GM20000 (cell line): ENCODE results near the gene ZNF322.
A peak's percentile ranks its signal among the peaks of the same experiment; 100 is the strongest.
"Not testable (repeated sequence)": the region's sequence is repeated elsewhere in the genome, so short reads cannot be mapped to it uniquely, and the experiment has no call there.

Experiments
- DNase-seq: peaks from one replicate; pipeline ENCODE4 v3.0.0; 2012; ENCODE audit warnings: low spot score
- CTCF ChIP-seq: IDR thresholded peaks from 2 replicates; pipeline ENCODE4 v1.5.1; 2012; ENCODE audit warnings: mild to moderate bottlenecking, control low read depth; ENCODE audit errors: extremely low read depth, missing control alignments

ZNF322 gene, protein sequence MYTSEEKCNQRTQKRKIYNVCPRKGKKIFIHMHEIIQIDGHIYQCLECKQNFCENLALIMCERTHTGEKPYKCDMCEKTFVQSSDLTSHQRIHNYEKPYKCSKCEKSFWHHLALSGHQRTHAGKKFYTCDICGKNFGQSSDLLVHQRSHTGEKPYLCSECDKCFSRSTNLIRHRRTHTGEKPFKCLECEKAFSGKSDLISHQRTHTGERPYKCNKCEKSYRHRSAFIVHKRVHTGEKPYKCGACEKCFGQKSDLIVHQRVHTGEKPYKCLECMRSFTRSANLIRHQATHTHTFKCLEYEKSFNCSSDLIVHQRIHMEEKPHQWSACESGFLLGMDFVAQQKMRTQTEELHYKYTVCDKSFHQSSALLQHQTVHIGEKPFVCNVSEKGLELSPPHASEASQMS

GRCh38 chr6:26659042-26659999, at the start of gene ZNF322:
ZNF322 (minus strand) TSS chr6:26659746; CDS start chr6:26638553, 21,193 bp downstream.
- DNase-seq, result peak; percentile 94
- TF ChIP-seq CTCF, result no peak

DNA sequence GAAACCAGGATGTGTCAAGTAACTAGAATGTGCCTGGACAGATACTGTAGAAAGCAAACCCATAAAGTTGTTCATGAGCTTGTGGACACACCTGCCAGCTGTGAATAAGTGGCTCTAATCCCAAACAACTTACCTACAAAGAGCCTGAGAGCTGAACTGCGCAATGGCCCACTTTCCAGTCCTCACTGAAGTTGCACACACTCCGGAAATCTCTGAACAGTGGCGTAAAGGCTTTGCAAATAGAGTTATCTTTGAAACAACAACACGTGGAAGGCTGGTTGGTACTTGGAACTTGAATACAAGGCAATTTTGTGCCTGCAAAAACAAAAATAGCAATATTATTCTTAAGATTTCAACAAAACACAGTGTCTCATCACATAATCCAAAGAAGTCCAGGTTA, 46.2 kb upstream of the ZNF322 start:
- DNase-seq, result not testable (repeated sequence)

GRCh38 chr6:26705352-26705751, 45.8 kb upstream of the ZNF322 start:
- DNase-seq, result not testable (repeated sequence)

DNA sequence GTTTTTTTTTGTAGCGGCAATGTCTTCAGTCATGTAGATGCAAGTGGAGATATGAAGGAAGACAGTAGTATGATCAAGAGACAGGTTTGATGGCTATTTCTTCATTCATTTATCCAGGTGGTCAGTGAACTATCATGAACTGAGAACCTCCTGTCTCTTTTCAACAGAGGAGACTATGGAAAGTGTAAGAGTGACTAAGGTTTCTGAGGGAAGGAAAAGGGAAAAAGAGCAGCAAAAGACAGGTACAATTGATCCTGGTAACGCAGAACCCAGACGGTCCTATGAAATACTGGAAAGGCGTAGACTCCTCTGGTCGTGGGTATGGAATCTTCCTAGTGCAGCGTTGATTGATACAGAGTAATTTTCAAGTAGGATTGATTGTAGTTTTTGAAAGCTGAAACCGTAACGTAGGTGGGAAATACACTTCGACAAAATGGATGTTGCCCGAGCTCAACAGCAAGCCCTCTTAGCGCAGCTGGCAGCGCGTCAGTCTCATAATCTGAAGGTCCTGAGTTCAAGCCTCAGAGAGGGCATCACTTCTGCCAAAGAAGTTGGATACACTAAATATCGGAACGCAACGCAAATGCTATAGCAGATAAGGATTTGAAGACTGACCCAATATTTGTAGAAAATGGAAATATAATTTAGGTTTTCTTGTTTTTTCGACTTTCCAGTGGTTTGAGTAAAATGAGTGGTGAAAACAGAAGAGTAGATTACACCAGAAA, 41.6 kb upstream of the ZNF322 start:
- DNase-seq, result not testable (repeated sequence)

- DNase-seq, result not testable (repeated sequence)
These were observed 38.0 kb upstream of the ZNF322 start for GRCh38 chr6:26697496-26697895.

GRCh38 chr6:26689324-26689947, 29.9 kb upstream of the ZNF322 start:
- DNase-seq, result not testable (repeated sequence)

DNA sequence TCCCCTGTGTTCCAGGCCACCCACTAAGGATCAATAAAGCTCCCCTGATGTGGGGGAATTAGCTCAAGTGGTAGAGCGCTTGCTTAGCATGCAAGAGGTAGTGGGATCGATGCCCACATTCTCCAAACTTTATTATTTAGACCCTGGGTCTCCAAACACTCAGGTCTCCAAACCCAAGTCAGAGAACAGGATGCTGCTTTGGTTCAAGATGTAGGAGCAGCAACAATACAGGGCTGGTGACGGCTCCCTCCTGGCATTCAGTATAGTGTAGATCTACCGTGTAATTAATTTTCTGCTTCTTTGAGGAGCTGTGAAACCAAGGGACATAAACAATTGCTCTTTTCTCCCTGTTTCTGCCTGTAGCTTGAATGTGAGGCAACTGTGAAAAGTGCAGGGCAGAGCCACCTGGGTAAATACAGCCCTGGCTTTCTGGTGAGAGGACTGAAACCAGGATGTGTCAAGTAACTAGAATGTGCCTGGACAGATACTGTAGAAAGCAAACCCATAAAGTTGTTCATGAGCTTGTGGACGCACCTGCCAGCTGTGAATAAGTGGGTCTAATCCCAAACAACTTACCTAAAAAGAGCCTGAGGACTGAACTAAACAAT, 23.0 kb upstream of the ZNF322 start:
- not testable (repeated sequence) for DNase-seq

GRCh38 chr6:26673287-26673686, 13.7 kb upstream of the ZNF322 start:
- DNase-seq, result not testable (repeated sequence)

DNA sequence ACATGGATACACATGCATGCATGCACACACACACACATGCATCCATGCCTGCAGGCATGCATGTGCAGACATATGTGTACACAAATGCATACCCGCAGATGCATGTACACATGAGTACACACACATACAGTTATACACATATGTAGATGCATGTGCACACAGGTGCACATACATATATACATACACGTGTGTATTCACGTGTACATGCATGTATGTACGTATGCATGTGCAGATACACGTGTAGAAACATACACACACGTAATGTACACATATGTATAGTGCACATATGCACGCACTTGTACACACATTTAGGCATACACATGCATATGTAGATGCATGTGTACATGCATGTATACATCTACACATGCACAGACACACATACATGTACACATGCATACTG, 11.0 kb upstream of the ZNF322 start:
- DNase-seq, result not testable (repeated sequence)

GRCh38 chr6:26670003-26670402, 10.5 kb upstream of the ZNF322 start:
- not testable (repeated sequence) for DNase-seq

- peak; percentile 55 for DNase-seq
- TF ChIP-seq CTCF, result peak; percentile 2
These were observed 435 bp upstream of the ZNF322 start for GRCh38 chr6:26660000-26660361.

GRCh38 chr6:26657256-26657655, 2.3 kb downstream of the ZNF322 start:
- no peak for TF ChIP-seq CTCF
- no peak for DNase-seq
